ENCODE data around the gene KAT6B. TPM values are rescaled to one million over a fixed set of nuclear protein-coding genes. Genes with fewer than 3 reads are reported as not detected.
"Not testable (repeated sequence)": the region's sequence is repeated elsewhere in the genome, so short reads cannot be mapped to it uniquely, and the experiment has no call there.

Gene KAT6B
- total RNA-seq, 1 donor from 2014 or later = 21.7 TPM

GRCh38 chr10:74875068-74875467 lies 48.7 kb downstream of the KAT6B start:
- FAIRE-seq (no peak), DNase-seq (ENCODE audit: low read depth) (no peak)
- H3K36me3 Mint-ChIP-seq (ENCODE audit: low read depth, unreplicated experiment) = no peaks in the 10 kb centered on the region
- H3K9me3 ChIP-seq (ENCODE audit: insufficient read depth, low read depth, low read length) = no peaks in the 10 kb centered on the region
- no peak overlapping the region for H3K4me2 ChIP-seq (ENCODE audit: low read length)
- no peak overlapping the region for H3K27ac ChIP-seq (ENCODE audit: low read depth, low read length)
- H3K36me3 ChIP-seq (ENCODE audit: insufficient read depth, low read length) = no peaks in the 10 kb centered on the region
- no peak overlapping the region for H3K4me3 ChIP-seq (ENCODE audit: insufficient read depth, low read depth, low read length)
- peaks cover 25% of the 10 kb centered on the region for H3K79me2 ChIP-seq (ENCODE audit: insufficient read depth, low read length)
- TF ChIP-seq CTCF (IDR thresholded peaks at IDR 0.05; ENCODE audit: insufficient read depth, low read depth, low read length) (no peak), EZH2 (IDR thresholded peaks at IDR 0.05; ENCODE audit: insufficient read depth, low read length) (no peak)
- H3K4me3 Mint-ChIP-seq (ENCODE audit: unreplicated experiment) = no peak overlapping the region
- peaks cover 61% of the 10 kb centered on the region for H4K20me1 ChIP-seq (ENCODE audit: insufficient read depth, low read length)
- H3K9ac ChIP-seq (ENCODE audit: low read length) = no peak overlapping the region
- no peaks in the 10 kb centered on the region for H3K4me1 Mint-ChIP-seq (ENCODE audit: low read depth, unreplicated experiment)
- H2AFZ ChIP-seq (ENCODE audit: low read depth, low read length) = no peak overlapping the region
- H3K27me3 Mint-ChIP-seq (ENCODE audit: low read depth, unreplicated experiment) = no peaks in the 10 kb centered on the region
- no peaks in the 10 kb centered on the region for H3K9me3 Mint-ChIP-seq (ENCODE audit: unreplicated experiment)
- no peak overlapping the region for H3K27ac Mint-ChIP-seq (ENCODE audit: unreplicated experiment)
- no peaks in the 10 kb centered on the region for H3K27me3 ChIP-seq (ENCODE audit: insufficient read depth, low read length)
- no peaks in the 10 kb centered on the region for H3K4me1 ChIP-seq (ENCODE audit: insufficient read depth, low read length)

- no peaks in the 10 kb centered on the region for H3K36me3 Mint-ChIP-seq (ENCODE audit: low read depth, unreplicated experiment)
- no peak for DNase-seq (ENCODE audit: low read depth)
- H3K4me3 Mint-ChIP-seq (ENCODE audit: unreplicated experiment) = no peak overlapping the region
- H3K4me2 ChIP-seq (ENCODE audit: low read length) = no peak overlapping the region
- H2AFZ ChIP-seq (ENCODE audit: low read depth, low read length) = no peak overlapping the region
- H3K27me3 Mint-ChIP-seq (ENCODE audit: low read depth, unreplicated experiment) = no peaks in the 10 kb centered on the region
- peaks cover 25% of the 10 kb centered on the region for H3K79me2 ChIP-seq (ENCODE audit: insufficient read depth, low read length)
- no peaks in the 10 kb centered on the region for H3K9me3 Mint-ChIP-seq (ENCODE audit: unreplicated experiment)
- no peak overlapping the region for H3K27ac Mint-ChIP-seq (ENCODE audit: unreplicated experiment)
- H3K27ac ChIP-seq (ENCODE audit: low read depth, low read length) = no peak overlapping the region
- no peak overlapping the region for H3K4me3 ChIP-seq (ENCODE audit: insufficient read depth, low read depth, low read length)
- H3K27me3 ChIP-seq (ENCODE audit: insufficient read depth, low read length) = no peaks in the 10 kb centered on the region
- no peaks in the 10 kb centered on the region for H3K9me3 ChIP-seq (ENCODE audit: insufficient read depth, low read depth, low read length)
- H3K36me3 ChIP-seq (ENCODE audit: insufficient read depth, low read length) = no peaks in the 10 kb centered on the region
- H3K9ac ChIP-seq (ENCODE audit: low read length) = no peak overlapping the region
- peaks cover 65% of the 10 kb centered on the region for H4K20me1 ChIP-seq (ENCODE audit: insufficient read depth, low read length)
- no peaks in the 10 kb centered on the region for H3K4me1 Mint-ChIP-seq (ENCODE audit: low read depth, unreplicated experiment)
- FAIRE-seq = no peak
- no peaks in the 10 kb centered on the region for H3K4me1 ChIP-seq (ENCODE audit: insufficient read depth, low read length)
- TF ChIP-seq EZH2 (IDR thresholded peaks at IDR 0.05; ENCODE audit: insufficient read depth, low read length) (no peak), CTCF (IDR thresholded peaks at IDR 0.05; ENCODE audit: insufficient read depth, low read depth, low read length) (no peak)
Observed at GRCh38 chr10:74875966-74876365, 49.6 kb downstream of the KAT6B start.

DNA sequence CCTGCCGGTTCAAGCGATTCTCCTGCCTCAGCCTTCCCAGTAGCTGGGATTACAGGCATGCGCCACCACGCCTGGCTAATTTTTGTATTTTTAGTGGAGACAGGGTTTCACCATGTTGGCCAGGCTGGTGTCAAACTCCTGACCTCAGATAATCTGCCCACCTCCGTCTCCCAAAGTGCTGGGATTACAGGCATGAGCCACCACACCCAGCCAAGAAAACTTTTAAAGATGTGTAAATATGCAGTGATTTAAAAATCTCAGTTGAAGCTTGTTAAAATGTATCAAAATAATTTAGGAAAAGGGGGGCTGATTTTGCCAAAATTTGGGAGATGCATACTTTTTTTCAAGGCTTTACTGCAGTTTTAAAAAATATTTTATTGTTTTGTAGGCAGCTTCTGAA lies 50.7 kb downstream of the KAT6B start:
- FAIRE-seq; H2AFZ ChIP-seq (ENCODE audit: low read depth, low read length); H3K27me3 Mint-ChIP-seq (ENCODE audit: low read depth, unreplicated experiment); H3K27ac Mint-ChIP-seq (ENCODE audit: unreplicated experiment); H3K27ac ChIP-seq (ENCODE audit: low read depth, low read length); H3K36me3 ChIP-seq (ENCODE audit: insufficient read depth, low read length); H3K36me3 Mint-ChIP-seq (ENCODE audit: low read depth, unreplicated experiment); H3K9me3 Mint-ChIP-seq (ENCODE audit: unreplicated experiment); H3K4me3 Mint-ChIP-seq (ENCODE audit: unreplicated experiment); H3K4me1 ChIP-seq (ENCODE audit: insufficient read depth, low read length); H3K9me3 ChIP-seq (ENCODE audit: insufficient read depth, low read depth, low read length); H3K9ac ChIP-seq (ENCODE audit: low read length); H3K27me3 ChIP-seq (ENCODE audit: insufficient read depth, low read length); H3K4me1 Mint-ChIP-seq (ENCODE audit: low read depth, unreplicated experiment); H3K4me2 ChIP-seq (ENCODE audit: low read length); DNase-seq (ENCODE audit: low read depth); H3K4me3 ChIP-seq (ENCODE audit: insufficient read depth, low read depth, low read length): not testable (repeated sequence)
- peaks cover 67% of the 10 kb centered on the region for H4K20me1 ChIP-seq (ENCODE audit: insufficient read depth, low read length)
- H3K79me2 ChIP-seq (ENCODE audit: insufficient read depth, low read length) = peaks cover 36% of the 10 kb centered on the region

Data from astrocyte (in vitro differentiated cells and primary cell).